SK-N-MC (cell line): ENCODE data around the gene CLTCL1.

Source experiments
- EZH2 ChIP-seq: fragments of 200-600 bp; sonication (generic); IDR thresholded peaks from one replicate; pipeline ENCODE4 v1.6.1; 2017; ENCODE audit warnings: antibody characterized with exemption
- POLR2AphosphoS5 ChIP-seq: IDR thresholded peaks from 2 replicates; pipeline ENCODE4 v1.6.1; 2012; ENCODE audit warnings: mild to moderate bottlenecking, low read depth, low read length, borderline replicate concordance

- no peak for TF ChIP-seq EZH2
- TF ChIP-seq POLR2AphosphoS5: no peak
Measured at GRCh38 chr22:19265779-19266178, 25.7 kb downstream of the CLTCL1 start.
